GM12891 (cell line): ENCODE results near the gene ZNF592.

Experiments
- POLR2A ChIP-seq: IDR thresholded peaks from 2 replicates; pipeline ENCODE4 v1.6.1; 2011; ENCODE audit warnings: low read depth, low read length, control low read depth
- POLR2AphosphoS5 ChIP-seq: IDR thresholded peaks from 2 replicates; pipeline ENCODE4 v1.6.1; 2011; ENCODE audit warnings: low read depth, low read length, control low read depth

DNA sequence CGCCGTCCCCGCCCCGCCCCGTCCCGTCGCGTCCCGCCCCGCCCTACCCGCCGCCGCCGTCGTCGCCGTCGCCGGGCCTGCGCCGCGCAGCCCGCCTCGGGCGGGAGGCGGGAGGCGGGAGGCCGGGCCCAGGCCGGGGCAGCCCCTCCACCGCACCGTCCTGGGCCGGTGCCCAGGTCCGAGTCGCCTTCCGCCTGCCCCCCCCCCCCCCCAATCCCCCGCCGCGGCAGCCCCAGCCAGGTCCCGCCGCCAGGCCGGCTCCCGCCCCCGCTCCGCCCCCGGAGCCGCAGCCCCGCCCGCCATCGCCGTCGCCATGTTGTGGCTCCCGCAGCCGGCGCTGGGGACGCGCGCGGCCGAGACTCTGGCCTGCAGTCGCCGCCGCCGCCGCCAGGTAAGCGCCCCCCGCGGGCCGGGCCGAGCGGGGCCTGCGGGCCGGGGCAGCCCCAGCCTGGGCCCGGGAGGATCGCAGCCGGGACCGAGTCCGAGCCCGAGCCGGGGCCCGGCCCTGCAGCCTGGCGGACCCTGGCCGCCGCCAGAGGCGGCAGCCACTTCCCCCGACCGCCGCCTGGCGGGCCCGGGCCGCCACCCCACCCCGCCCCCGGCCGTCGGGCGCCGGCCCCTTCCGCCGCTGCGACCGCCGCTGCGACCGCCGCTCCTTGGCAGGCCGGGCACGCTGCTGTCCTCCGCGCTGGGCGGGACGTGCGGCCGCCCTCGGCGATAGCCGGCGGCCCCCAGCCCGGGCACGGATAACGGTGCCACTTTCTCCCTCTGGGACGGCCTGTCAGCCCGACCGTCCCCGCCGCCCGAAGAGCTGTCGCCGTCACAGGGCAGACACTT is at the start of gene ZNF592:
- TF ChIP-seq POLR2A (0 out of 2 replicates have a peak, but pooled peaks have one; percentile 41), POLR2AphosphoS5 (no peak)
